Measurements from ENCODE around the gene TBX4.

GRCh38 chr17:61482467-61482866 lies 30.2 kb downstream of the TBX4 start:
- TF ChIP-seq, protein P1, sequence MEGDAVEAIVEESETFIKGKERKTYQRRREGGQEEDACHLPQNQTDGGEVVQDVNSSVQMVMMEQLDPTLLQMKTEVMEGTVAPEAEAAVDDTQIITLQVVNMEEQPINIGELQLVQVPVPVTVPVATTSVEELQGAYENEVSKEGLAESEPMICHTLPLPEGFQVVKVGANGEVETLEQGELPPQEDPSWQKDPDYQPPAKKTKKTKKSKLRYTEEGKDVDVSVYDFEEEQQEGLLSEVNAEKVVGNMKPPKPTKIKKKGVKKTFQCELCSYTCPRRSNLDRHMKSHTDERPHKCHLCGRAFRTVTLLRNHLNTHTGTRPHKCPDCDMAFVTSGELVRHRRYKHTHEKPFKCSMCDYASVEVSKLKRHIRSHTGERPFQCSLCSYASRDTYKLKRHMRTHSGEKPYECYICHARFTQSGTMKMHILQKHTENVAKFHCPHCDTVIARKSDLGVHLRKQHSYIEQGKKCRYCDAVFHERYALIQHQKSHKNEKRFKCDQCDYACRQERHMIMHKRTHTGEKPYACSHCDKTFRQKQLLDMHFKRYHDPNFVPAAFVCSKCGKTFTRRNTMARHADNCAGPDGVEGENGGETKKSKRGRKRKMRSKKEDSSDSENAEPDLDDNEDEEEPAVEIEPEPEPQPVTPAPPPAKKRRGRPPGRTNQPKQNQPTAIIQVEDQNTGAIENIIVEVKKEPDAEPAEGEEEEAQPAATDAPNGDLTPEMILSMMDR (IDR thresholded peaks at IDR 0.05), result no peak
- TF ChIP-seq POLR2A (IDR thresholded peaks at IDR 0.05), result no peak

Data from thyroid gland (tissue), 4 donors.